ENCODE measurements around the gene ARHGAP42.
"Not testable (repeated sequence)": the region's sequence is repeated elsewhere in the genome, so short reads cannot be mapped to it uniquely, and the experiment has no call there.

The ARHGAP42 gene

DNA sequence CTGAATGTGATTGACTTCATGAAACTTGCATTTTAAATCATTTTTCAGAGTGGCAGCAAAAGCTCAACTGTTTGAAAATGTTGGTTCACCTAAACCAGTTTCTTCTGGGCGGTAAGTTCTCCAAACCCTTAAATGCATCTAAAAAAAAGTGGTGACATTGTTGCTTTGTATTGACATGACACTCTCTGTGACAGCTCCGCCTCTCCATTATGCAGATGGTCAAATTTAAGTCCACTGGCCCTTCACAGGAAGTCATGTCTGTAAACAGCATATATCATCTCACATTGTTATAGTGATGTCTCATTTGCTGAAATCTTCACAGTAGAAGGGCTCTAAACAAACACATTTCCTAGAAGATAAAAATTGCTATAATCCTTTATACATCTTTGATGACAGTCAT, 291.9 kb downstream of the ARHGAP42 start:
- no peak for DNase-seq

DNA sequence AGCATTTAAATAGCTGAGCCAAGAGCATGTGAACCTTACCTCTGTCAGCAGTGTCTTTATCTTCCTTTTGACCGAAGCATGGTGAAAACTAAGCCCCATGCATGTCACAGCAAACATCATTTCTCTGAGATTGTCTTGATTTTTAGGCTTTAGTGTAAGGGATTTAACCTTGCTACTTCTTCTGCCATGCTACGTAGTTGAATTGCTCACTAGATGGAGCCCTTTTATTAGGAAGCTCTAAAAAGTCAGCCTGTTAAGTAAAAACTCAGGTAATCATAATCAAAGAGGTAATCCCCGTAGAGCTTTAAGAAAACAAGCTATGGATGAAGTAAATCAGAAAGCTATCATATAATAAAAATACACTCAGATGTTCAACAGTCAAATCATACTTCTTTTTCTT, 293.1 kb downstream of the ARHGAP42 start:
- DNase-seq = no peak

DNA sequence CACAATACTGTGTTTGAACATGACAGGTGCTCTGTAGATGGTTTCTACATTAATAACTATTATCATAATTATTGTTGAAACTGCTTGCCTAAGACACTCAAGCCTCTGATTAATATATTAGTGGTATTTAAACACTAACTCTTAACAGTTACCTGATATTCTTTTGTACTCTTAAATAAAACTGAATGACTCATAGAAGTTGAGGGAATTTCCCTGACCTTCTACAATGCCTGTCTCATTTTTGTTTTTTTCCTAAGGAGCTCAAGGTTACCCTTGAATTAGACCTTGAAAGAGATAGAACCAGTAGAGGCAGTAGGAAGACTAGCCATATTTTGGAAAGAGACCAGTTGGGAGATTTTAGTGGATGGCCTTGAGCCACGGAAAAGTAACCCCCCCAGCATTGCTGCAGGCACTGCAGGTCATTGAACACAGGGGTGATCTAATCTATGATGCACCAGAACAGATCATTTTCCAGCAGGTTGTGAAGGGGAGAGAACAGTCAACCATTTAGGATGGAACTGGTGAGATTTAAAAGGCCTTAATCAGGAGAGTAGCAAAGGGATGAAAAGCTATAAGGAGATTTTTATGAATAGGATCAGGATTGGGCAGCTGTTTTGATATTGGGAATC, 294.2 kb downstream of the ARHGAP42 start:
- DNase-seq = no peak

DNA sequence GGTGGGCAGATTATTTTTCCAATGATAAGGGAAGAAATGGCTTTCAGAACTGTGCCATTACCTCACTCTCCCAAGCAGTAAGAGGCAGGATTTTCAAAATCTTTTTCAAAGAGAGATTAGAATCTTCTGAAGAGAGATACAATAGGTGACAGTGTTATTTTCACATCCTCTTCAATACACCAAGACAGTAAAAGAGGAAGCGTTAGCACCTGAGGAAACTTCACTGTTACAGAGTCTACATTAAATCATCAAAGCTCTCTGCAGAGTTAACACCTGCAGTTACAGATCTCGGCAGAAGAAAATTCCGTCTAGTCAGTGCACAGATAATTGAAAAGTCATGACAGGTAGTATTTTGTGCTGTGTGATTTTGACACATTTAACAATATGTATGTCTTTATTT, 297.6 kb downstream of the ARHGAP42 start:
- DNase-seq = no peak

DNA sequence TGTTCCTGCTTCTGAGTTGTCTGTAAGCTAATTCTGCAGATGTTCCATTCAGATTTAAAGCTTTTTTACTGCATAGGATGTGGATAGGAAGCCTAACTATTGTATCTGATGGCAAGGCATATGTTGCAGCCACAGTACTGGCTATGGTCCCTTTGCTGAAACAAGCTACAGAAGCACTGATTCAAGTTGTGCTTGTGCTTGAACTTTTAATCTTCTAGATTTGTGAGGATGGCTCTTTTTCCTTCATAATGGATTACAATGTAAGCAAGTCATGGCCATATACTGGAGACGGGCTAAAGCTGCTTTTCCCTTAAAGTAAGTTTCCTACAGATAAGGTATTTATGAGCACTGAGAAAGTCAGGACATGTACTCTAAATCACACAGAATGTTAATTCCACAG, 303.8 kb downstream of the ARHGAP42 start:
- no peak for DNase-seq

DNA sequence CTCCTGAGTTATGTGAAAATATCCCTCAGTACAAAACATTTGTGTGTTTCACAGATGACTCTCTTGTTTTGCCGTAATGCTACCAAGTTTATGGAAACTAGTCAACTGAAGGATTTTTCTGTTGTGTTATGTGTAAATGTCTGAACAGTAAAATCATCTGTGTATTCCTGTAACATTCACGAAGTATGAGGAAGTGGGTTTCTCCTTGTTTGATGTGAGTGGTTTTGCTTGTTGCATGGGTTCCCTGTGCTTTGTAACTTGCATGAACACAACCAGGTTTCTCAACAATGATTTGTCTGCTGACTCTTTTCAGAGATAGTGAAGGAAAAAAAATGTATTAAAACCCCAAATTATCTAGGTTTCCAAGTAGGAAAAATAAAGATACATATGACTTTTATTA, 304.5 kb downstream of the ARHGAP42 start:
- no peak for DNase-seq

DNA sequence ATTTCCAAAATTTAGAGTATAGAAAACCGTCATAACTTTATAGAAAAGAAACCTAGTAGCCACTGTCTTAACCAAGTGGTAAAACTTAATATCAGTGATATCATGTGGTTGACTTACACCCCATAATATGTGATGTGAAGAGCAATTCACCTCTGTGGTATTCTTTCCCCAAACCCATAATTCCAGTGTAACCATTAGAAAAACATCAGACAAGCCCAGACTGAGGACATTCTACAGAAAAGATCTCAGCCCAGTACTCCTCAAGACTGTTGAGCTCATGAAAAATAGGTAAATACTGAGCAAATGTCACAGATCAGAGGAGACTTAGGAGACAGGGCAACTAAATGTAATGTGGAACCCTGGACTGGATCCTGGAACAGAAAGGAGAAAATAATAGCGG, 307.9 kb downstream of the ARHGAP42 start:
- no peak for DNase-seq

DNA sequence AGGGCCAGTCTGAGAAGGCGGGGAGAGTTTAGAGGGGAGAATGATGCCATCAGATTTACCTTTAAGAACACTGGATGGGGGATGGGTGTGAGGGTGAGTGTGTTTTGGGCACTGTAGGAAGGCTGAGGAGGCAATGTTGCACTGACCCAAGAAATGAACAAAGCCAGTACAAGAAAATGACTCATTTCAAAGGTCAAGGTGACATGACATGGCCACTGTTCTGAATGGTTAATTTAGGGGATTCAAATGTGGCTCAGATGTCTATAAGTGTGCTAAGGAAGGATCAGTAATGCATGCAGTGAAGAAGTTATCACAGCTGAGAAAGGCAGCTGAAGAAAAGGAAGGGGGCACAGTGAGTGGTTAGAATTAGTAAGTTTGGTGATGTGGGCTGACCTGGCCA, 312.7 kb downstream of the ARHGAP42 start:
- DNase-seq = no peak

DNA sequence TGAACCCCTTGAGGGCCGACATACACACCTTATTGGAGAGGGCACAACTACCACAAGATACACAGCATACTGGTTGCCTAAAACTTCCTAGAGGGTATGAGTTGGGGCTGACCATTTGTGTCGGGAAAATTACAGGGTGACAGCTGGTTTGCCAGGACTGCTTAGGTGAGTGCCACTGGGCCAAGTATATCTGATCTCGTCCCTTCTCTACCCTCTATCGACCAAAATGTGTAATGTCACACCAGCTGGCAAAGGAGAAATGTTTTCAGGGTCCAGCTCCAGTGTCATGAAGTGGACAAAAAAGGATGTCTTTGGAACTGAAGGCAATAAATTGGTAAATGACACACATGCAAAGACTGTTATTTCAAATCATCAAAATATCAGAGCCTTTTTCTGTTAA, 316.4 kb downstream of the ARHGAP42 start:
- DNase-seq = no peak

DNA sequence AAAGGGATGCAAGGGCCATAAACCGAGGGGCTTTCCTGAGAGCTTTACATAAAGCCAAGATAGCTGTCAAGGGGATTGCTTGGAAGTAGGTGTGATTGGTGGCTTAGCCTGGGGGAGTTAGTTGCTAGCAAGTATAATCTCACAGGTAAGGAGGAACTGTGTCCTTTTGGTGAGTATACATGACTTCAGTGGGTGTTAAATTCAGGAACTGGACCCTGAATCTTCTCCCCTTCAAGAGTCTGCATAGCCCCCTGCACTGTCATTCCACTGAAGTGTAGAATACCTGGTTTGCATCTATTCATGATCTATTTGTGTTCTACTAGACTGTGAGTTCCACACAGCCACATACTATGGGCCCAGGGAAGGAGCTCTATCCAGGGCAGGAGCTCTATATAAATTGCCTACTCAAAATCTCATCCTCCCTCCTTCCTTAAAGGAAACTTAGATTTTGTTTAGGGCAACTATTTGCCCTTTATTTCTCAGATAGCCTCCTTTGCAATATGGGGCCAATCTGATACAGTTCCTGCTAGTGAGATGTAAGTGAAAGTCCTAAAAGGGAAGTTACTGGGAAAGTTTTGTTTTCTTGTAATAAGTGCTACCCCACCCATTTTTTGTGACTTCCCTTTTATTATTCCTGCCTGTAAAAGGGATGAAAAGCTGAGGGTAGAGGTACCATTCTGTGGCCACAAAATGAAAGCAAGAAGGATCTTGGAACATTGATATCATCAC, 322.0 kb downstream of the ARHGAP42 start:
- DNase-seq = no peak

DNA sequence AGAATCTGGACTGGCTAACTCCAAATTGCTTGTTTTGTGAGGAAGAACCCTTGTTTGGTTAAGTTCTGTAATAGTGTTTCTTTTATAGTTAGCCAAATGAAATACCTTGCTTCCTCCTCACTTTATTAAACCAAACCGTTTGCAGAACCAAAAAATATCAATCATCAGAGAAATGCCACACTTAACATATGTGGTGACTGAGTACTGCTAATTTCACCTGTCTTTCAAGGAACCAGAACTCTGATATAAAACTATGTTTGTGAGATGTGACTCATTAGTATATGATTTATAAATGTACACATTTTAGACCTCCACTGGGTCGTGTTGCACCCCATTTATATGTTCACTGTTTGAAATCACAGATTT, 322.6 kb downstream of the ARHGAP42 start:
- DNase-seq = no peak

DNA sequence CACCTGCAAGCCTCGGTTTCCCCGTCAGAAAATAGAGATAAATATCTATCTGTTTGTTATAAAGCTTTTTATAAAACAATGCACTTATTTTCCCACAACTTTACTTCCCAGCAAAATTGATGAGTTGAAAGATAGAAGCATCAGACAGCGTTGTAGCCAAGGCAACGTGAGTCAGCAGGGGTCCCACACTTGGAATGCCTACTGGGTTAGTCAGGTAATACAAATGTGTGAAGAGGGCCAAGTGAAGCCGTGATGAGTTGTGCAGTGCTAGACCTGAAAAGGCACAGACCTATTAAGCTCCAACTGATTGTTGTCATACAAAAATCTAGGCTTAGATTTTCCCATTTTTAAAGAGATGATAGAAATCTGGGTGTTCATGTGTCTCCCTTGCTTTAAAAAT, 323.8 kb downstream of the ARHGAP42 start:
- no peak for DNase-seq

DNA sequence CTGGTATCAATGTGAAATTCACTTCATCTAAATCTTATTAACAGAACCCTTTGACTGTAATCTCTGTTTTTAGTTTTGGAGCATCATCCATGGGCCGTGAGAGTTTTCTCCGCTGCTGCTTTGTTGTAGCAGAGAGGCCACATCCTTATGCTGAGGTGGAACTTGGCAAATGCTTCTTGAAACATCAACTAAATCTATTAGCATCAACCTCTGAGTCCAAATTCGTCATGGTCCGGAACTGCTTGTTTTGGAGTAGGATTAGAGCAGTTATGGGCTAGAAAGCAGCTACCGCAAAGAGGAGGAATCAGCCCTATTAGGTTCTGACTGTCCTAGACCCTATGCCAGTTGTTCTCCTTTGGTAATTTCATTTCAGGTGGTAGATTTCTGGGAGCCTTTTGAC, 324.8 kb downstream of the ARHGAP42 start:
- no peak for DNase-seq

DNA sequence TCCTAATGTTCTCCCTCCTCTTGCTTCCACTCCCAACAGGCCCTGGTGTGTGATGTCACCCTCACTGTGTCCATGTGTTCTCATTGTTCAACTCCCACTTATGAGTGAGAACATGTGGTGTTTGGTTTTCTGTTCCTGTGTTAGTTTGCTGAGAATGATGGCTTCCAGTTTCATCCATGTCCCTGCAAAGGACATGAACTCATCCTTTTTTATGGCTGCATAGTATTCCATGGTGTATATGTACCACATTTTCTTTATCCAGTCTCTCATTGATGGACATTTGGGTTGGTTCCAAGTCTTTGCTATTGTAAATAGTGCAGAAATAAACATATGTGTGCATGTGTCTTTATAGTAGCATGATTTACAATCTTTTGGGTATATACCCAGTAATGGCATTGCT, 326.6 kb downstream of the ARHGAP42 start:
- DNase-seq = not testable (repeated sequence)

DNA sequence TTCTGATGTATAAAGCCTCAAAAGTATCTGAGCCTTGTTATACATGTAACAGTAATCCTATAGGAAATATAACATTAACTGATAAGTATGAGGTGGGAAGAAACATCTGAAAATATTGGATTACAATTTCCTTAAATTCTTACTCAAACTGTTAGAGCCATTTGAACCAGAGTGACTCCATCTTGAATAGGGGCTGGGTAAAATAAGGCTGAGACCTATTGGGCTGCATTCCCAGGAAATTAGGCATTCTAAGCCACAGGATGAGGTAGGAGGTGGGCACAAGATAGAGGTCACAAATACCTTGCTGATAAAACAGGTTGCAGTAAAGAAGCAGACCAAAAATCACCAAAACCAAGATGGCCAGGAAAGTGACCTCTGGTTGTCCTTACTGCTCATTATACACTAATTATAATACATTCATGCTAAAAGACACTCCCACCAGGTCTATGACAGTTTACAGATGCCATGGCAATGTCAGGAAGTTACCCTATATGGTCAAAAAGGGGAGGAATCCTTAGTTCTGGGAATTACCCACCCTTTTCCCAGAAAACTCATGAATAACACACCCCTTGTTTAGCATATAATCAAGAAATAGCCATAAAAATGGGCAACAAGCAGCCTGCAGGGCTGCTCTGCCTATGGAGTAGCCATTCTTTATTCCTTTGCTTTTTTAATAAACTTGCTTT, 327.7 kb downstream of the ARHGAP42 start:
- DNase-seq = no peak

DNA sequence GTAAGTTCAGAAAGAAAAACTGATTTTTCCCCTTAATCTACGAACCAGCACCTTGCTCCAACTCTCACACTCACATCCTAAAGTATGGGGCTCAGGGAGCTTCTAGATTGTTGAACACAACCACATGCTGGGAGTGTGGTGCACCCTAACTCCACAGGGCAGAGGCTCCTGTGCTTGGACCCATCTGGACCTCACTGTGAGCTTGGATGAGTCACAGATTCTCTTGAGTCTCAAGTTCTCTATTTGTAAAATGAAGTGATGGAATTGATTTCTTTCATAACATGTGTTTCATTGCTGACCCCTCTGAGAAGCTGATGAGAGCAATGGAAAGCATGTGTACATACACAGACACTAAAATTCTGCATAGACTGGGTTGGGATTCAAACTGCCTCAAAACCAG, 332.8 kb downstream of the ARHGAP42 start:
- no peak for DNase-seq

DNA sequence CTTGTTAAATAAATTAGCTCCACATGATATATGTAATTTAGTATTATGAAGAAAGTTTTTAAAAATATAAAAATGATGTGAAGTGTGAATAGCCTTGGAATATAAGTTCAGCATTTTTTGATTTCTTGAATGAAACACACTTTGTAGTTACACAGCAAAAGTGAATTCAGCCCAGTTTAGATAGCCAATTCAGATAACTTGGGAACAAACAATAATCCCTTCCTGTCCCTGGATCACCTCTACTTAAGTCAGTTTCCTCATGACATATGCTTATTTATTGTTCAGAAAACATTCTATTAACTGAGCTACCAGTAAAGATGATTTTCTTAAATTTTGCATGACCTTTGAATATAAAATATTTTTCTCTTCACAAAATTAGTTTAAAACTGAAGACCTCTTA, 335.2 kb downstream of the ARHGAP42 start:
- DNase-seq = no peak

DNA sequence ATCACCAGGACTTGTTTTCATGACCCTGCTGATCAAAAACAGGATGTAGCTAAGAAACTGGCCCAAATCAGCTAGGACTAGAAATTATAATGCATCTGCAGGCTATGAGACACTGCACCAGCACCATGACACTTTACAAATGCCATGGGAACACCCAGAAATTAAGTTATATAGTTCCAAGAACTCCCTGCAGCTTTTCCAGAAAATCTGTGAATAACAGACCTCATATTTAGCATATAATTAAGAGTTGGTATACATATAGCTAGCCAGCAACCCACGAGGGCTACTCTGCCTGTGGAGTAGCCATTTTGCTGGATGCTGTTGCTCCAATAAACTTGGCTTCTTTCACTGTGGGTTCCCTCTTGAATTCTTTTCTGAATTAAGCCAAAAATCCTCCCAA, 341.6 kb downstream of the ARHGAP42 start:
- no peak for DNase-seq

DNA sequence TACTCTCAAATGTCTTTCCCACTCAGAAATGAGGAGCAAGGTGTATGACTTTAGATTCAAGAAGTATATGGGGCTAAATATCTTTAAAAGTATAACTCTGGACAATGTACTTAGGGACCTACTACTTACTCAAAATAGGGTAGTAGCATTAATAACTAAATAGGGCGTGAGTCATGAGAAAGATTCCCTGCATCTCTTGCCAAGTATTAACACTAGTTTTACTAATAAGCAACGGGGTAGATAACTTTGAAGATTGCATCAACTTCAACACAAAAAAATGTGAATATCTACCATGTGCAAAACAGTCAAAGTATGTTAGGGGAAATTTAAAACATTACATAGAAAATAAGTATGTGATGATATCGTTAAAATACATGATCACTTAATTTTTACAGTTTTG, 342.9 kb downstream of the ARHGAP42 start:
- no peak for DNase-seq

DNA sequence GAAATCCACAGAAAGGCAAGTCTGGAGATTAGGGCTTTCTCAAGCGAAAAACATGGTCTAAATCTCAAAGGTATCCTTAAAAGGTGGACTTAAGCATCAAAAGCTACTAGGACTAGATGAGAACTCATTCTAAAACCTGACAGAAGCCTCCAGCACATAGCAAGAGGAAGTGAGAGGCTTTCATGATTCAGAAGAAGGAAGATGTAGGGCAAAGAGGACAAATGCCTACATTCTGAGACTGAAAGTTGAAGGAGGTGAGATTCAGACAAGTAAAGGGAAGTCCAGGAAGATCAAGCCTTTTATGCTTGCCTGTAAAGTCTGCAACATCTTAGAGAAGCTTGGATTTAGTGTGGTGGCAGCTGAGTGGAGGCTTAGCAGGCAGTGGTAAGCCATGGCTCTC, 343.6 kb downstream of the ARHGAP42 start:
- no peak for DNase-seq

DNA sequence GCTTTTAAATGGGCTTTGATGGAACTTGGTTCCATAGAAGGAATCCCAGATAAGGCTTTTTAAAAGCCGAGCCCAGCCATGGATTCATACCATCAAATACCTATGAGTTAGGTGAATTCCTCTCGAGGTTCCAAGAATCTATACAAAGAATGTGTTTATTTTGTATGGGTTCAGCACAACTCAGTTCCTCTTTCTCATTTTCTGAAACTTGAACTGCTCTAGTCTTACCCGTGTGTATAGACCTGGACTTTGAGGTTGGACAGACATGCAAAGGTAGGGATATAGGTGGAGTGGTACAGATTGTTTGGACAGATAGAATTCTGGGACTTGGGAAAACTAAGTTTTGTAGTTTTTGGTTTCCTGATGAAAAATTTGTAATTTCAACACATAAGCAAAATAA, 344.6 kb downstream of the ARHGAP42 start:
- DNase-seq = no peak

DNA sequence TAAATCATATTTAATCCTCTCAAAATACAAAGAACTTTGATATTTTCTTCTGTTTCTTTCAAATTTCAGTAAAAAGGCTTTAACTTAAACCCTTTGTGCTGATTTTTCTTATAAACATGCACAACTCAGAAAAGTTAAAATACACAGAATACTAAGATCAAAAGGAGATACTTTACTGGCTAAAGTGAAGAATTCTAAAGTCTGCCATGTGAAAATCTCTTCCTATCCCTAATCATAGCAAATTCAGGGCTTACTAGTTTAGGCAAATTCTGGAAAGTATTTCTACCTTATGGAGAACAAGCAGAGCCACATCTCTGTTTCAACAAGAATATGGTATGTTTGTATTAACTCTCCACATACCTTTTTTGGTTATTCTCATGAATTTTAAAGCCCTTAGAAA, 345.9 kb downstream of the ARHGAP42 start:
- no peak for DNase-seq

DNA sequence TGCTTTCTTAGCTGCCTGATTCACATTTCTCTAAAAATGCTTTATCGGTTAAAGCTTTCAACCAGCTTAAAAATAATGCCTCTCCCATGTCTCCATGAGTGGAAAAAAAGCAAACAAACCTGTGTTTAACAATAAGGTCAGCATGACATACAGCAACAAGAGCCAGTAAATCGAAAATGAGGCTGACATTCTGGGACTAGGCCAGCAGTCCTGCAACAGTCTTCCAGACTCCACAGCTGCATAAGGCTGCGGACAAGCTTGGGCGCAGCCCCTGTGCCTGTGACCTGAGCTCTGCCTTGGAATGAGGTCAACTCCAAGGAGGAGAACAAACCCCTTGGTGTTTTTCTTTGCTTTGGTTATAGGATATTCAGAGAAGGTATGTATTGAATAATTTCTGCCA, 347.0 kb downstream of the ARHGAP42 start:
- no peak for DNase-seq

DNA sequence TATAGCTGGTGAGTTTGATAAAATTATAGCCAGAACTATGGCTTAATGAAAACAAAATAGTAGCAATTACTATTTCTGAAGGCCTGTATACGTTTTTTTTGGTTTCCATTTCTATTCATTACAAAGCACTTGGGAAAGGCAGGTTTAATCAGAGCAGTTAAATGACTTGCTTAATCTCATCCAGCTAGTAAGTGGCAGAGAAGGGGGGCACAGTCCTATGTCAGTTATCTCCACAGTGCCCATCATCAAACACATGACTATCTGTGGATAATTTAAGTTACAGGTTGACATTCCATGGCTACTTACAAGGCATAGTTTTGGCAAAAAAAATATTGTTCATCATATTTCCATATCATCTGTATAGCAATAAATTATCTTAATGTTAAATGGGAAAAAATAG, 348.8 kb downstream of the ARHGAP42 start:
- no peak for DNase-seq
